Measurements from ENCODE around the gene HHIP.

GRCh38 chr4:144621681-144622080 is 24.3 kb upstream of the HHIP start:
- no peak for TF ChIP-seq CTCF (IDR thresholded peaks at IDR 0.05)
- TF ChIP-seq POLR2A (IDR thresholded peaks at IDR 0.05): no peak
